ENCODE results near the gene EPDR1.
"Not testable (repeated sequence)": the region's sequence is repeated elsewhere in the genome, so short reads cannot be mapped to it uniquely, and the experiment has no call there.

The EPDR1 gene

GRCh38 chr7:37927773-37928444, 7.5 kb downstream of the EPDR1 start:
- DNase-seq (ENCODE audit: low spot score), result no peak
- FAIRE-seq, result no peak

GRCh38 chr7:37928878-37929277, 8.4 kb downstream of the EPDR1 start:
- FAIRE-seq (no peak), DNase-seq (ENCODE audit: low spot score) (no peak)

- DNase-seq (ENCODE audit: low spot score), result no peak
- FAIRE-seq, result no peak
These were observed 9.9 kb downstream of the EPDR1 start for GRCh38 chr7:37930226-37930948.

- DNase-seq (ENCODE audit: low spot score) (no peak), FAIRE-seq (no peak)
These were observed 12.1 kb downstream of the EPDR1 start for GRCh38 chr7:37932543-37932942.

GRCh38 chr7:37933018-37933566, 12.7 kb downstream of the EPDR1 start:
- DNase-seq (ENCODE audit: low spot score) (no peak), FAIRE-seq (no peak)

GRCh38 chr7:37942934-37943610, 22.6 kb downstream of the EPDR1 start:
- FAIRE-seq, result peak; percentile 32
- DNase-seq (ENCODE audit: low spot score), result peak; percentile 29

GRCh38 chr7:37943905-37944736, 23.7 kb downstream of the EPDR1 start:
- DNase-seq (ENCODE audit: low spot score), result no peak
- FAIRE-seq, result no peak

GRCh38 chr7:37944737-37945054, 24.3 kb downstream of the EPDR1 start:
- DNase-seq (ENCODE audit: low spot score) (no peak), FAIRE-seq (peak; percentile 48)

- FAIRE-seq, result no peak
- DNase-seq (ENCODE audit: low spot score), result no peak
These were observed 24.9 kb downstream of the EPDR1 start for GRCh38 chr7:37945336-37945735.

- DNase-seq (ENCODE audit: low spot score), result no peak
- peak; percentile 44 for FAIRE-seq
These were observed 26.9 kb downstream of the EPDR1 start for GRCh38 chr7:37947138-37947940.

GRCh38 chr7:37947941-37948210, 27.4 kb downstream of the EPDR1 start:
- DNase-seq (ENCODE audit: low spot score) (no peak), FAIRE-seq (peak; percentile 58)

GRCh38 chr7:37952240-37952639, 31.8 kb downstream of the EPDR1 start:
- FAIRE-seq (no peak), DNase-seq (ENCODE audit: low spot score) (no peak)

GRCh38 chr7:37954217-37954616, 33.8 kb downstream of the EPDR1 start:
- DNase-seq (ENCODE audit: low spot score); FAIRE-seq: not testable (repeated sequence)

- FAIRE-seq (no peak), DNase-seq (ENCODE audit: low spot score) (no peak)
These were observed 36.4 kb downstream of the EPDR1 start for GRCh38 chr7:37956791-37957190.

GRCh38 chr7:37957221-37957970, 37.0 kb downstream of the EPDR1 start:
- no peak for FAIRE-seq
- no peak for DNase-seq (ENCODE audit: low spot score)

- no peak for DNase-seq (ENCODE audit: low spot score)
- no peak for FAIRE-seq
These were observed 40.0 kb downstream of the EPDR1 start for GRCh38 chr7:37960483-37960882.

GRCh38 chr7:37961251-37961650, 40.8 kb downstream of the EPDR1 start:
- DNase-seq (ENCODE audit: low spot score) (no peak), FAIRE-seq (no peak)

GRCh38 chr7:37964196-37964595, 43.8 kb downstream of the EPDR1 start:
- no peak for FAIRE-seq
- no peak for DNase-seq (ENCODE audit: low spot score)

- DNase-seq (ENCODE audit: low spot score), result no peak
- no peak for FAIRE-seq
These were observed 49.8 kb downstream of the EPDR1 start for GRCh38 chr7:37970211-37970610.

- DNase-seq (ENCODE audit: low spot score) (no peak), FAIRE-seq (no peak)
These were observed 51.1 kb downstream of the EPDR1 start for GRCh38 chr7:37971491-37971890.
